ENCODE measurements around the gene GIGYF2.
"Not testable (repeated sequence)": the region's sequence is repeated elsewhere in the genome, so short reads cannot be mapped to it uniquely, and the experiment has no call there.

GIGYF2 gene

DNA sequence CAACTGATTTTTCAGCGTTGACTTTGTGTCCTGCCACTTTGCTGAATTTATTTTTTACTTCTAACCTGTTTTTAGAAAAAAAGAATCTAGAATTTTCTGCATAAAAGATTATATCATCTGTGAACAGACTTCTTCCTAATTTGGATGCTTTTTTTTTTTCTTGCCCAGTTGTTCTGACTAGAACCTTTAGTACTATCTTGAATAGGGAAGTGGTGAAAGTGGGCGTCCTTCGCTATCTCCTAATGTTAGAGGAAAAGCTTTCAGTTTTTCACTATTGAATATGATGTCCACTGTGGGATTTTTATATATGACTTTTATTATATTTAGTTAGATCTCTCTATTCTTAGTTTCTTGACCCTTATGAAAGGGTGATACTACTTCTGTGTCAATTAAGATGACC lies 105.0 kb downstream of the GIGYF2 start:
- no peak for DNase-seq (ENCODE audit: low read depth in 1 of 2, low spot score in 1 of 2)

DNA sequence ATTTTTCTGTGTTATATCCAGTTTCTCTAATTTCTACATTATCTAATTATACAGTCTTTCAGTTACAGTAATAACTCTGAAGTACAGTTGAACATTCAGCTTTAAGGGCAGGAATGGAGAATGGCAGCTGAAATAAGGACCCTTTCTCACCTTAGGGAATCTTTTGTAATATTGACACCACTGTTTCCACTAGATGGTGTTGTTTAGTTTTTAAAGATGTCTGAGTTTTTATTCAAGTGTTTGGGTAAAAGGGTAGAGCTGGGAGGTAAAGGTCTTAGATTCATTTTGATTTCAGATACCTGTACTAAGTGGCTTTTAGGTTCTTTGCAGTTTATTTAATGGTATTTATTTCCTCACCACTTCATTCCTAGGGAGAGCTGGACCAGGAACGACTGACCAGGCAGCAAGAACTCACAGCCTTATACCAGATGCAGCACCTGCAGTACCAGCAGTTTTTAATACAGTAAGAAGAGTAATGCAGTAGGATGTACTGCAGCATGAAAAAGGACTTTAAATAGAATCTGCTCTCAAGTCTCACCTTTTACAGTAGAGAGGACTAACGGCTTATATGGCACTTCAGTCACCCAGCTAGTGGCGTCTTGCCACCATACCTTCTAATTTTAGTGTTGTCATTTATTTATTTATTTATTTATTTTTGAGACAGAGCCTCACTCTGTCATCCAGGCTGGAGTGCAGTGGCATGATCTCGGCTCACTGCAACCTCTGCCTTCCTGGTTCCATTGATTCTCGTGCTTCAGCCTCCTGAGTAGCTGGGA lies 112.4 kb downstream of the GIGYF2 start:
- DNase-seq (ENCODE audit: low read depth in 1 of 2, low spot score in 1 of 2), result no peak

DNA sequence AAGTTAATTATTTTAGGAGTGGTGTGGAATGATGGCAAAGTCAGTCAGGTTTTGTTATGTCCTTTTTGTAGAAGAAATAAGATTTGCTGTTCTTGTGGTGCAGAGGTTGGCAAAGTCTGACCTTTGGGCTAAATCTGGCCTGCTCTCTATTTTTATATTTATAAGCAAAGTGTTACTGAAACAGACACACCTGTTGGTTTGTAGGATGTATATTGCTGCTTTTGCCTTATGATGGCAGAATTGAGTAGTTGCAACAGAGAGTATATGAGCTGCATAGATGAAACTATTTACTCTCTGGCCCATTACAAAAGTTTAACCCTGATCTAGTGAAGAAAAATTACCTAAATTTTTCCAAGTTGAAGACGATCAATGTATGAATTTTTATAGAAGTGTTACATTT lies 113.3 kb downstream of the GIGYF2 start:
- no peak for DNase-seq (ENCODE audit: low read depth in 1 of 2, low spot score in 1 of 2)

DNA sequence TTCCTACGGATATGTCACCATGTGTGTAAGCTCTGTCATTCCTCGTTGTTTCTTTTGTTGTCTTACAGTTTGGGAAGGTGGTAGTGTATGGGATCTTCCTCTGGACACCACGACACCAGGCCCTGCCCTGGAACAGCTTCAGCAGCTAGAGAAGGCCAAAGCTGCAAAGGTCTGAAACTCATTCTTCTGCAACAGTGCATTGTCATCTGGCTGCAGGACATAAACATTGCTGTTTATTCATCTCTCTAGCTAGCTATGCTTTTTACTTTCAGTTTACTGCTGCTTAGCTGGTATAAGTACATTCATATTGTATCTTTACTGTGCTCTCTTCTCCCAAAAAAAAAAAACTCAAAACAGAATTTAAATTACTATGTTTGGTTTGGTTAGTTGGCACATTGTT lies 118.4 kb downstream of the GIGYF2 start:
- DNase-seq (ENCODE audit: low read depth in 1 of 2, low spot score in 1 of 2), result no peak

DNA sequence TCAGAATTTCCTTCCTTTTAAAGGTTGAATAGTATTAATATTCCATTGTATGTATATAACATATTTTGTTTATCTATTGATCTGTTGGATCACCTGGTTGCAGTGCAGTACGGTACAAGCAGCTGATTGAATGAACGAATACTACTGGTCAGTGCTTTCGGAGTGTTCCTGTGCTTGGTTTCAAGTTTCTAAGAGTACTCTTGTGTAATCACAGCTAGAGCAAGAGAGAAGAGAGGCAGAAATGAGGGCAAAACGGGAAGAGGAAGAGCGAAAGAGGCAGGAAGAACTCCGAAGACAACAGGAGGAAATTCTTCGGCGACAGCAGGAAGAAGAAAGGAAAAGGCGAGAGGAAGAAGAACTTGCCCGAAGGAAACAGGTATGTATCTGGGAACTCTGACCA lies 119.5 kb downstream of the GIGYF2 start:
- DNase-seq (ENCODE audit: low read depth in 1 of 2, low spot score in 1 of 2), result no peak

DNA sequence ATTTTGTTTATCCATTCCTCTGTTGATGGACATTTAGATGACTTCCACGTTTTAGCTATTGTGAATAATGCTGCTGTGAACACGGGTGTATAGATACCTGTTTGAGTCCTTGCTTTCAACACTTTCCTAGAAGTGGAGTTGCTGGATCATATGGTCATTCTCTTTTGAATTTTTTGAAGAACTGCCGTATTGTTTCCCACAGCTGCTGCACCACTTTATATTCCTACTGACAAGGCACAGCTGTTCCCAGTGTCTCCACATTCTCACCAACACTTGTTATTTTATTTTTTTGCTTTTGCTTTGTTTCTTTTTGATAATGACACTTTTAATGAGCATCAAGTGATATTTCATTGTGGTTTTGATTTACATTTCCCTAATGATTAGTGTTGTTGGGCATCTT lies 120.6 kb downstream of the GIGYF2 start:
- no peak for DNase-seq (ENCODE audit: low read depth in 1 of 2, low spot score in 1 of 2)

DNA sequence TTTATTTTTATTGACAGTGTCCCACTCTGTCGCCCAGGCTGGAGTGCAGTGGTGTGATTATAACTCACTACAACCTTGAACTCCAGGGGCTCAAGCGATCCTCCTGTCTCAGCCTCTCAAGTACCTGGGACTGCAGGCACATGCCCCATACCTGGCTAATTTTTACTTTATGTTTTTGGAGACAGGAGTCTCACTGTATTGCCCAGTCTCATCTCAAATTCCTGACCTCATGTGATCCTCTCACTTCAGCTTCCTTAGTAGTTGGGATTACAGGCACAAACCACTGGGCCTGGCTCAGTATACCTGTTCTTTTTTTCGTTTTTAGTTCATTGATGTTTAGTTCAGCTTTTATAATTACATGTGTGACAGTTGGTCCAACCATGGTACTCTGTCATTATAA lies 132.9 kb downstream of the GIGYF2 start:
- no peak for DNase-seq (ENCODE audit: low read depth in 1 of 2, low spot score in 1 of 2)

DNA sequence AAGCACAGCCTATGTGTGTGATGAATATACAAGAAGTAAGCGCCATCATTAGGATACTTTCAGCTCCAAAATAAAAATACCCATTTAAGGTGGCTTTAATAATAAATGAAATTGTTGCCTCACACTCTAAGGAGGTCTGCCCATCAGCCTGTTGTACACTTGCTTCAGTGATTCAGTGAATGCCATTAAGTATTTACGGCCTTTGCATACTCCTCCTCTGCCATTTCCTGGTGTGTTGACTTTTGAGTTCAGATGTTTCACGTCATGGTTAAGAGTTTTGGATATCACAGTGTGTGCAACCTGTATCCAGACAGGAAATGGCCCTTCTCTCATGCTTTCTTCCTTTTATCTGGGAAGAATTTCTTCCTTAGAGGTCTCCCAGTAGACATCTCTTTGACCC lies 134.4 kb downstream of the GIGYF2 start:
- DNase-seq (ENCODE audit: low read depth in 1 of 2, low spot score in 1 of 2), result no peak

DNA sequence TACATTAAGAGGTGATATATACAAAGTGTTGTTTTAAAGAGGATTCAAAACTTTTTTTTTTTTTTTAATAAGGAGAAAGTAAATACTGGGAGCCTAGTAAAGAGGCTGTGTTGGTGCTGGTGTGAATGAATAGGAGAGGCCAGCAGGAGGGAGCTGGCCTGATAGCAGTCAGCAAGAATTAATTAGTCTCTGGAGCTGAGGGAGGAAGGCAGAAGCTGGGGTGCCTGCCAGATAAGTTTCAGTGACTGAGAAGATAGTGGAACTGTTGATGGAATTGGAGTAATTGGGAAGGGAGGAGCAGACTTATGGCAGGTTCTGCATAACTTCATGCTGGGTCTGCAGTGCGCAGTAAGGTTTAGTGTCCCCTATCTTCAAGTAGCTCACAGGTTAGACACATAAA lies 136.7 kb downstream of the GIGYF2 start:
- DNase-seq (ENCODE audit: low read depth in 1 of 2, low spot score in 1 of 2), result no peak

DNA sequence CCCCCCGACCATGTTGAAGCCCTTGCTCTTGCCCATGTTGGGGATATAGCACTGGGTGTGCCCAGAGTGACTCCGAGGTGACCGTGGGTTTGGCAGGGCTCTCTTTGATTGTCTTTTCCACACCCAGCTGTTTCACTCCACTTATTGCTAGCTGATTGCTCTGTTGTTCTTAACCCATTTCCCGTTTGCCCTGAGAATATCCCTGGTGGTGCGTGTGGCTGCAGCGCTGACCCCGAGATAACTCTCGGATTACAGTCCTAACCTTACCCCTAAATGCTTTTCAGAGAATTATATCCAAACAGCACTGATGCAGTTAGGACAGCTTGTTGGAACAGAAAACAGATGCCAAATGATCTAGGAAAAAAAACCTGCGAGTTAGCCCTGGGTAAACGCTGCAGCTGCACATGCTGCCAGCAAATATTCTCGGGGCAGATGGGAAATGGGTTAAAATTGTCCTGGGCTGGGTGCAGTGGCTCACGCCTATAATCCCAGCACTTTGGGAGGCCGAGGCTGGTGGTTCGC lies 138.6 kb downstream of the GIGYF2 start:
- DNase-seq (ENCODE audit: low read depth in 1 of 2, low spot score in 1 of 2), result no peak

DNA sequence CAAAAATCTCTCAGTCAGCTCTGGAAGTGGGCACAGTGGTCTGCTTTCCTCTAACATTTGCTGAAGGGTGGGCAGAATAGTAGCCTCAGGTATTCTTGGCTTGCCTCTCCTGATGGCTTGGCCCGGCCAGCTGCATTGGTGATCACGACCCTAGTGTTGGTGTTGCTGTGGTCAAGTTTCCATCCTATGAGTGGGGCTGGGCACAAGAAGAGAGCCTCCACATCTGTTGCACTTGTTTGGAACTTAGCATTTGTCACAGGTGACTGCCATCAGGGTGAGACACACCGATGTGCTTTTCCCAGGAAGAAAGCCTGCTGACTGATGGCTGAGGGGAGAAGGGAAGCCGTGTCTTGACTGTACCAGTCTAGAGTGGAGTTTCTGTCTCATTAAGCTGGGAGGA lies 139.8 kb downstream of the GIGYF2 start:
- no peak for DNase-seq (ENCODE audit: low read depth in 1 of 2, low spot score in 1 of 2)

DNA sequence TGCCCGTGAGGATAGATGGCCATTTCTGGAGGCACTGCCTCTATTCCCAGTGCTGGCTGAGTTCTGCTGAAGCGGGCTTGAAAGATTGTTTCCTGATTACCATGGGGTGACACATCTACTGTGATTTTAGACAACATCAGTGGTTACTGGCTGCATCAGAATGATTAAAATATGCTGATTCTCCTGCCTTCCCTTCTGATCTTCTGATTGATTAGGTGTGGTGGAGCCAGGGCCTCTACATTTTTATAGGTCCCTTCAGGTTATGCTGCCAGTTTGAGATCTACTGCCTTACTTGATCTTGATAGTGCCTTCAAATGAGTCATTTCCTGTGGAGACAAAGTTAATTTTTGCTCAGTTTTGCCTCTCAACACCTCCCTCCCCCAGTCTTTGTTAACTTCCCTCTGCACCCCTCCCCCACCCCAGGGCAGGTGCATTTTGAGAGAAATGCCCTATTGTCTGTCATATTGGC lies 141.3 kb downstream of the GIGYF2 start:
- peak; percentile 22 to 26 for DNase-seq (ENCODE audit: low read depth in 1 of 2, low spot score in 1 of 2)

DNA sequence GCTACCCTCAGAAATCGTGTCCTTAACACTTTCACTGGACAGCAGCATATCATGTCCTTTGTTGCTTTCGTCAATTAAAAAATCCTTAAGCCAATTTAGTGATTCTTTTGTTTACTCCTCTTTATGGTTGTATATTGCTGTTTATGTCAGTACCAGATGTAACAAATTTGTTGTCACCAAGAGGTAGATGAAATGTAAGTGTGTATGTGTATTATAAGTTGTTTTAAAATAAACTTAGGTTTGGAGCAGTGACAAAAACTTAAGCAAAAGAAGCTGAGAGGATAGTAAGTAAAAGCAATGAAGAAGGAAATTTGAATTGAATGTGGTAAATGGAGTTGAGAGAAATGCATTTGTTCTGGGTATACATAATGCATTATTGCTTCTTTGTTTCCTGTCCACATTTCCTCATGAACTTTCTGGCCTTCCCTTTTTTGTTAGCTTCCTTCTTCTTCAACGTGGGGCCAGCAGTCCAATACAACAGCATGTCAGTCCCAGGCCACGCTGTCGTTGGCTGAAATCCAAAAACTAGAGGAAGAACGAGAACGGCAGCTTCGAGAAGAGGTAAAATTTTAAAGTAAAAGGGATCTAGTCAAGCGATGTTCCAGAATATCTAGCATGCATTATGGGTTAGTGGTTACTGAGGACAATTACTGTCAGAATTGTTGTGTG lies 142.4 kb downstream of the GIGYF2 start:
- no peak for DNase-seq (ENCODE audit: low read depth in 1 of 2, low spot score in 1 of 2)

DNA sequence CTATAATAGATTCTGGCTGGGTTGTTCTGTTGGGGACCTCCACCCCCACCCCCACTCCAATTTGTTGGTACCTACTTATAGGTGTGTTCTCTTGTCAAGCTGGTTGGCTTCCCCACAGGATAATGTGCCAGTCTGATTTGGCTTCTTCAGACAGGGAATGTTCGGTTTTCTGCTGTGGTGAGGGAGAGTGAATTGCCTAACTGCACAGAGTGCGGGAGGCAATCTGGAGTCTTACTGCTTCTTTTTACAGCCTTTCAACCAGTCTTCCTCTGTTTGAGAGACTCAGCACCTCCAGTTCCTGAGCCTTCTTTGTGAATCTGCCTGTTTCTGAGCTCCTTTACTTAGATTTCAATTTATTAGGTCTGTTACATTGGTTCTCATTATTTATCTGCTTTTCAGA lies 145.6 kb downstream of the GIGYF2 start:
- DNase-seq (ENCODE audit: low read depth in 1 of 2, low spot score in 1 of 2), result no peak

DNA sequence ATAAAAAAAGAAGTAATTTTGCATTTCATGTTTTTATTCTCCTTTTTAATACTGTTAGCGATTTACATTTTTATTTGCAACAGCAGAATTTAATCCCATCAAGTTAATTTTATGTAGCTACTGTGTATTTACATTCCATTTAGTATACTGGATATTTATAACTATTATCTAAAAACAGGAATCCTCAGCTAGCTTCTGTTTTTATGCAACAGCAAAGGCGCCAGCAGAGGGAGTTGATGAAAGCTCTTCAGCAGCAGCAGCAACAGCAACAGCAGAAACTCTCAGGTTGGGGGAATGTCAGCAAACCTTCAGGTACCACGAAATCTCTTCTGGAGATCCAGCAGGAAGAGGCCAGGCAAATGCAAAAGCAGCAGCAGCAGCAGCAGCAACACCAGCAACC lies 146.7 kb downstream of the GIGYF2 start:
- DNase-seq (ENCODE audit: low read depth in 1 of 2, low spot score in 1 of 2), result no peak

DNA sequence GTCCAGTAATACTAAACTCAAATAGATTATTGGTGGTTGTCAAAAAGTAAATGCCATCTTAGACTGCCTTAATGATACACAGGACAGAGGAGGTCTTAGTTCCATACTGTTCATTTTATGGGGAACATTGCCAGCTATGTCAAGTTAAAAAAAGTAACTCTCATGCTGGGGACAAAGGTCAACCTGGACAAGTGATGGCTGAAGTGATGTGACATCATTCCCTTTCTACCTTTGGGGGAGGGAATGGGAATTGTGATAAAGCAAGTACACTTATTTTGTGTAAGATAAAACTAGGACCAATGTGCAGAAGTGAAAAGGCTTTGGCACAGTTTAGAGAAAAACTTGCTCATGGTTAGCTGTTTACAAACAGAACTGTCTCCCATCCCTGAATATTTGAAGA lies 148.9 kb downstream of the GIGYF2 start:
- DNase-seq (ENCODE audit: low read depth in 1 of 2, low spot score in 1 of 2), result no peak

DNA sequence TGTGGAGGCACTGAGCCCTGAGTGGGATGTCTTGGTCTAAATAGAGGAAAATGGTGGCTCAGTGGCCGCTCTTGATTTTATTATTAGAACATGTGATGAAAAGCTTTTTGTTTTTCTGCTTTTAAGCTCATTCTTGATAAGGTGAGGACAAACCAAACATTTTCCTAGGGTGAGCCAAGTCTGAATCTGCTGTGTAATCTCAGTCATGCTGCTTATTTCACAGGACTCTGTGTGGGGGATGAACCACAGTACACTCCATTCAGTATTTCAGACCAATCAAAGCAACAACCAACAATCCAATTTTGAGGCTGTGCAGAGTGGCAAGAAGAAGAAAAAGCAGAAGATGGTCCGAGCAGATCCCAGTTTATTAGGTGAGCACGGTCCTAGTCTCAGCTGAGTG lies 152.9 kb downstream of the GIGYF2 start:
- no peak for DNase-seq (ENCODE audit: low read depth in 1 of 2, low spot score in 1 of 2)

DNA sequence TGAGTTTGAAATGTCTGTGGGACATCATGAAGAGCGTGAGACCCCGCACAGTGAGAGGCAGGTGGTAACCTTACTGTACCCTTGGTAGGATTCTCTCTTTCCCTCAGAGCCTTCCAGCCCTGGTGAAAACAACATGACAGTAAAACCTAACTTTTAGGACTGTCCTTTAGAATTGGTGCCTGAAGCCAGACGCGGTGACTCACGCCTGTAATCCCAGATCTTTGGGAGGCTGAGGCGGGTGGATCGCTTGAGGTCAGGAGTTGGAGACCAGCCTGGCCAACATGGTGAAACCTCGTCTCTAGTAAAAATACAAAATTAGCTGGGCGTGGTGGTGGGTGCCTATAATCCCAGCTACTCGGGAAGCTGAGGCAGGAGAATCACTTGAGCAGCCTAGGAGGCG lies 154.9 kb downstream of the GIGYF2 start:
- not testable (repeated sequence) for DNase-seq (ENCODE audit: low read depth in 1 of 2, low spot score in 1 of 2)

DNA sequence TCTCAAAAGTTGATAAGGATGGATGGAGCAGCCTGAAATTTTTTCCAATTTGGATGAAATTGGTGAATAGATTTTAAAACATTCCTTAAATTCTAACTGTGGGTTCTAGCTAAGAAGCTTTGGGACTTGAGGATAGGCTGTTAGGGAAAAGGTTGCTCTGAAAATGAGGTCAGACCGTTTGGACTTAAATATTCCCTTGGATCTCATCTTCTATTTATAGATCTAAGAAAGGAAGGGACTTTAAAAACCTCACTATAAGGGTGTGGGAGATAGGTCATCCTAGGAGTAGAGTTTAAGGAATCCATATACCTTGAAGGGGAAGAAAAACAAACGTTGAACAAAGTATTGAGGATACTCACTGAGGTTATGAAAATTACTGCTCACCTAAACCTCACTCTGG lies 155.5 kb downstream of the GIGYF2 start:
- DNase-seq (ENCODE audit: low read depth in 1 of 2, low spot score in 1 of 2), result no peak

DNA sequence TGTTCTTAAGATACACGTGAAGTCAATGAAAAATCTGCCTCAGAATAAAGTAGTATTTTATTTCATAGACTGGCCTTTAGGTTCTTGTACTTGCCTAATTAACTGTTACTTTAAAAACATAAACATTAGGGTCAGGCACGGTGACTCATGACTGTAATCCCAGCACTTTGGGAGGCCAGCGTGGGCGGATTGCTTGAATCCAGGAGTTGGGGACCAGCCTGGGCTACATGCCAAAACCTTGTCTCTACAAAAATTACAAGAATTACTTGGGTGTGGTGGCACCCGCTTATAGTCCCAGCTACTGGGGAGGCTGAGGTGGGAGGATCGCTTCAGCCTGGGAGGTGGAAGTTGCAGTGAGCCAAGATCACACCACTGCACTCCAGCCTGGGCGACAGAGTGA lies 157.0 kb downstream of the GIGYF2 start:
- DNase-seq (ENCODE audit: low read depth in 1 of 2, low spot score in 1 of 2), result no peak

DNA sequence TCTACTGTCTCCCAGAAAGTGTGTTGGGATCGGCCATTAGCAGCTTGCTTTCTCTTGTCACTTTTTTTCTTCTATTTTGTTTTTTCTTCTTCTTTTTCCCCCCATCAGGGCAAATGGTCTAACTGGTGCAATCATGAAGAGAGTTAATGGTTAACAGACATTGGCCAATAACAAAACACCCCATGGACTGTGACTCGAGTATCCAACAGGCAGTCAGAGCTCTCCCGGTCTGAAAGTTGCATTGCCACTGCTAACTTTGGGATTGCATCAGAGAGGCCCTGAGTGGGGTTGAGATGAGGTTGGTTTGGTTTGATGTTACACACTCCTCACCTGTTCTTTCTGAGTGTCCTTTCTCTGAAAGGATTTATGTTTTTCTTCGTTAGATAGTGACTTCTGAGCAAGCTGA lies 160.0 kb downstream of the GIGYF2 start:
- DNase-seq (ENCODE audit: low read depth in 1 of 2, low spot score in 1 of 2), result no peak

DNA sequence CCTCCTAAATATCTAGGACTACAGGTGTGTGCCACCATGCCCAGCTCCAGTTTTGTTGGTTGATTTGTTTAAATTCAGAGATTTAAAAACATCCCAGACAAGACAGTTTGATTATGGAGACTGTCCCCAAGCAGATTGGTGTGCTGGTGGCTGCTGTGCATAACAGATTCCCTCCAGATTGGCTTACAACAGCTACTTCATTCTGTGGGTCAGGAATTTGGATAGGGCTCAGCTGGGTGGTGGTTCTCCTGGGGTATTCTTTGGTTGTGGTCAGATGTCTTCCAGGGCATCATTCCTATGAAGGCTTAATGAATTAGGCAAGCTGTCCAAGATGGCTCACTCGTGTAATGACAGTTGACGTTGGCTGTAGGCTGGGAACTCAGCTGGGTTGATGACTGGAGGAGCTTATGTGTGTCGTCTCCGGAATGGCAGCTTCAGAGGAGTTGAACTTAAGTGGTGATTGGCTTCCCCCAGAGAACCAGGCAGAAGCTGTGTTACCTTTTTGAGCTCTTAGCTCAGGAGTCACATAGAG lies 162.3 kb downstream of the GIGYF2 start:
- no peak for DNase-seq (ENCODE audit: low read depth in 1 of 2, low spot score in 1 of 2)

Measured in stimulated activated CD4-positive, alpha-beta T cell treated with anti-CD3 and anti-CD28 coated beads, Interleukin-15, amount 100 ng/mL, for 1 hour (primary cell).